ENCODE measurements around the gene IDI1.
"Not testable (repeated sequence)": the region's sequence is repeated elsewhere in the genome, so short reads cannot be mapped to it uniquely, and the experiment has no call there.

Gene IDI1

DNA sequence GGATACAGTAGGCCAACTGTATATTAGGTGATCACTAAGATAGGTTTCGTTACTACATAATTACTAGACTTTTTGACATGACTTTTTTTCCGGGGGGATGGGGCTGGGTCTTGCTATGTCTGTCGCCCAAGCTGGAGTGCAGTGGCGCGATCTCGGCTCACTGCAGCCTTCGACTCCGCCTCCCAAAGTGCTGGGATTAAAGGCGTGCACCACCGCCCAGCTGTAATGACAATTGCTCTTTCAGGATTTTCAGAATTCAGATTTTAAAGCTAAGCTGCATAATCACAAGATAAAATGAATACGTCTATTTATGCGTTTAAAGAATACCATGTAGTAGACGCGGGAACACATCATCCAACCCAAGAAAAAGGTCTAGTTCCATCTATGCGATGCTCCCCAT, 982 bp downstream of the IDI1 start:
- peak overlapping the region; percentile 91 for H3K4me3 ChIP-seq
- no peak for DNase-seq (ENCODE audit: low read depth, low spot score)
- H3K9ac ChIP-seq (ENCODE audit: insufficient read length): peak overlapping the region; percentile 89
- peak overlapping the region; percentile 90 for H3K27ac ChIP-seq
- TF ChIP-seq EZH2 (IDR thresholded peaks at IDR 0.05) (no peak), FOXP2 (optimal IDR thresholded peaks at IDR 0.05; ENCODE audit: control extremely low read depth, extremely low read length, insufficient read depth) (no peak), POLR2AphosphoS5 (IDR thresholded peaks at IDR 0.05; ENCODE audit: borderline replicate concordance, low read depth, low read length) (no peak)
- peaks cover 25% of the 10 kb centered on the region for H3K36me3 ChIP-seq (ENCODE audit: insufficient read depth, low read length)
- no peaks in the 10 kb centered on the region for H3K9me3 ChIP-seq (ENCODE audit: low read depth, low read length)

DNA sequence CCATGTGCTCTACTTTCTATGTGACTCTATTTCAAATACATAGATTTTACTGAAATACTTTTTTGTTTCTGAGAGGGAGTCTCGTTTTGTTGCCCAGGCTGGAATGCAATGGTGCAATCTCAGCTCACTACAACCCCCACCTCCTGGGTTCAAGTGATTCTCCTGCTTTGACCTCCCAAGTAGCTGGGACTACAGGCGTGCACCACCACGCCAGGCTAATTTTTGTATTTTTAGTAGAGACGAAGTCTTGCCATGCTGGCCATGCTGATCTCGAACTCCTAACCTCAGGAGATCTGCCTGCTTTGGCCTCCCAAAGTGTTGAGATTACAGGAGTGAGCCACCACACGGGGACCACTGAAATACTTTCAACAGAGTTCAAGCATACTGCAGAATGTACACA, 3.5 kb downstream of the IDI1 start:
- Histone ChIP-seq H3K4me3 (peak overlapping the region; percentile 66), H3K9me3 (ENCODE audit: low read depth, low read length) (no peaks in the 10 kb centered on the region), H3K36me3 (ENCODE audit: insufficient read depth, low read length) (peaks cover 48% of the 10 kb centered on the region), H3K9ac (ENCODE audit: insufficient read length) (no peak overlapping the region), H3K27ac (peak overlapping the region; percentile 50; the same call in 1 of the 2 replicates)
- DNase-seq (ENCODE audit: low read depth, low spot score): no peak
- TF ChIP-seq EZH2 (IDR thresholded peaks at IDR 0.05) (no peak), POLR2AphosphoS5 (IDR thresholded peaks at IDR 0.05; ENCODE audit: borderline replicate concordance, low read depth, low read length) (no peak), FOXP2 (optimal IDR thresholded peaks at IDR 0.05; ENCODE audit: control extremely low read depth, extremely low read length, insufficient read depth) (no peak)

DNA sequence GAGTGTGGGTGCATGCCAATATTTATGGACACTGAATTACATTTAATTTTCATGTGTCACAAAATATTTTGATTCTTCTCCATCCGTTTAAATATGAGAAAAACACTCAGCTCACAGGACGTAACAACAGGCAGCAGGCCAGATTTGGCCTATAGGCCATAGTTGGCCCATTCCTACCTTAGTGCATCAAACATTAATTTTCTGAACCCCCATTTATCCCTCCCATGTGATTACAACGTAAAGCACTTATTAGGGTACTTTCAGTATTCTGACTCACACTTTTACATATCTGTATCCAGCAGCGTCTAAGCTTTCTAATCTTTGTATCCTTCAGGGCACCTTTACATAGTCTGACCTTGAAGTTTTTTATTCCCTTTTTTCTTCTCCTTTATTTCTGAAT, 4.0 kb downstream of the IDI1 start:
- Histone ChIP-seq H3K27ac (peak overlapping the region; percentile 50; the same call in 1 of the 2 replicates), H3K9ac (ENCODE audit: insufficient read length) (no peak overlapping the region), H3K4me3 (peak overlapping the region; percentile 66), H3K9me3 (ENCODE audit: low read depth, low read length) (no peaks in the 10 kb centered on the region), H3K36me3 (ENCODE audit: insufficient read depth, low read length) (peaks cover 53% of the 10 kb centered on the region)
- DNase-seq (ENCODE audit: low read depth, low spot score): no peak
- TF ChIP-seq EZH2 (IDR thresholded peaks at IDR 0.05) (no peak), FOXP2 (optimal IDR thresholded peaks at IDR 0.05; ENCODE audit: control extremely low read depth, extremely low read length, insufficient read depth) (no peak), POLR2AphosphoS5 (IDR thresholded peaks at IDR 0.05; ENCODE audit: borderline replicate concordance, low read depth, low read length) (no peak)

DNA sequence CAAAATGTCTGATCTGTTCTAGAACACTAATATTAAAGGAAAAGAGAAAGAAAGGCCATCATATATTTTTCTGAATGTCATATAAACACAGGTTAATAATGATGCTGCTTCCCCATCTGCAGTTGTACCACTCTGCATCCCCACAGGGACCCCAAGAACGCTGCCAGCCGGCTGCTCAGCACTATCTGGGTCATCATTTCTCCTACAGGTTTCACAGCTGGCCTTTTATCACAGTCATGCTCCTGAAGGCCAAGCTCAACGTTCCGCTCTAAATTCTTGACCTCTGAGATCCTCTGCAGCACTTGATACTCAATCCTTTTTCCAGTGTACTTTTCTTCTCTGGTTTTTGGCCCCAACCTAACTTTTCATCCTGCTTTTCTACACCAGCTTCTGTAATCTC, 4.8 kb downstream of the IDI1 start:
- Histone ChIP-seq H3K9me3 (ENCODE audit: low read depth, low read length) (no peaks in the 10 kb centered on the region), H3K36me3 (ENCODE audit: insufficient read depth, low read length) (peaks cover 58% of the 10 kb centered on the region), H3K27ac (peak overlapping the region; percentile 67; the same call in 1 of the 2 replicates), H3K4me3 (peak overlapping the region; percentile 66; the same call in 1 of the 2 replicates), H3K9ac (ENCODE audit: insufficient read length) (peak overlapping the region; percentile 41)
- TF ChIP-seq EZH2 (IDR thresholded peaks at IDR 0.05) (no peak), POLR2AphosphoS5 (IDR thresholded peaks at IDR 0.05; ENCODE audit: borderline replicate concordance, low read depth, low read length) (no peak), FOXP2 (optimal IDR thresholded peaks at IDR 0.05; ENCODE audit: control extremely low read depth, extremely low read length, insufficient read depth) (no peak)
- no peak for DNase-seq (ENCODE audit: low read depth, low spot score)

DNA sequence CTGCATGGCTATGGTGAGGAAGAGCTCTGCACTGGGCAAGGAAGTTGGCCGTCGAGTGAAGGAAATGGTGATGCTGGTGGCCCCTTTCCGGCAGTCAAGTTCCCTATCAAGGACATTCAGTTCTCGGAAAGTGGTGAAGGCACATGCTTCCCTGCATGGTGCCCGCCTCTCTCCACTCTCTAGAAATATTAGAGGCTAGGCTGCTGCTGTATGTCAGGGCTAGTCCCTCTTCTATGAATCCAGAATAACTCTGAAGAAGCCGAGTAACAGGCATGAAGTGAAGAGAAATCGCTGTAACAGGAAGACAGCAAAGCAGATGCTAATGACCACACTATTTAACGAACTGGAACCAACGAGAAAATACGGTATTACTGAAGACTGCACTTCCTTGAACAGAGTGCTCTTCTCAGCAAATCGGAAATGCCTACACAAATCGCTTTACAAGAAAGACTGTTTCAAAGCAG, 5.4 kb downstream of the IDI1 start:
- Histone ChIP-seq H3K36me3 (ENCODE audit: insufficient read depth, low read length) (peaks cover 58% of the 10 kb centered on the region), H3K9ac (ENCODE audit: insufficient read length) (peak overlapping the region; percentile 26), H3K9me3 (ENCODE audit: low read depth, low read length) (no peaks in the 10 kb centered on the region), H3K27ac (peak overlapping the region; percentile 67), H3K4me3 (peak overlapping the region; percentile 66; the same call in 1 of the 2 replicates)
- TF ChIP-seq EZH2 (IDR thresholded peaks at IDR 0.05) (no peak), FOXP2 (optimal IDR thresholded peaks at IDR 0.05; ENCODE audit: control extremely low read depth, extremely low read length, insufficient read depth) (no peak), POLR2AphosphoS5 (IDR thresholded peaks at IDR 0.05; ENCODE audit: borderline replicate concordance, low read depth, low read length) (no peak)
- DNase-seq (ENCODE audit: low read depth, low spot score): no peak

DNA sequence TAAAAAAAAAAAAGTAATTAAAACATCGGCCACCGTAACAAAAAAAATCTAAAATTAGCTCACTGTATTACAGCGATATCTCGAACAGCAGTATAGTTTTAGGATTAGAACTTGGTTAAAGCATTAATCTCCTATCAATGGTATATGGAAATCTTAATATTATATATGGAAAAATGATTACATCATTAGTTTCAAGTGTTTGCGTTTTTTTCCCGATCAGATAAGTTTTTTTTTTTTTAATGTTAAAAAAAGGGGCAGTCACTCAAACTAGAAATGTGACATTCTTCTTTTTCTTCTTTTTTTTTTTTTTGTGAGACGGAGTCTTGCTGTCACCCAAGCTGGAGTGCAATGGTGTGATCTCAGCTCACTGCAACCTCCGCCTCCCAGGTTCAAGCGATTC, 7.4 kb downstream of the IDI1 start:
- H3K9ac ChIP-seq (ENCODE audit: insufficient read length): no peak overlapping the region
- H3K36me3 ChIP-seq (ENCODE audit: insufficient read depth, low read length): peaks cover 58% of the 10 kb centered on the region
- peak overlapping the region; percentile 36; the same call in 1 of the 2 replicates for H3K27ac ChIP-seq
- no peak for TF ChIP-seq EZH2 (IDR thresholded peaks at IDR 0.05)
- H3K9me3 ChIP-seq (ENCODE audit: low read depth, low read length): no peaks in the 10 kb centered on the region
- DNase-seq (ENCODE audit: low read depth, low spot score): no peak
- no peak overlapping the region for H3K4me3 ChIP-seq

DNA sequence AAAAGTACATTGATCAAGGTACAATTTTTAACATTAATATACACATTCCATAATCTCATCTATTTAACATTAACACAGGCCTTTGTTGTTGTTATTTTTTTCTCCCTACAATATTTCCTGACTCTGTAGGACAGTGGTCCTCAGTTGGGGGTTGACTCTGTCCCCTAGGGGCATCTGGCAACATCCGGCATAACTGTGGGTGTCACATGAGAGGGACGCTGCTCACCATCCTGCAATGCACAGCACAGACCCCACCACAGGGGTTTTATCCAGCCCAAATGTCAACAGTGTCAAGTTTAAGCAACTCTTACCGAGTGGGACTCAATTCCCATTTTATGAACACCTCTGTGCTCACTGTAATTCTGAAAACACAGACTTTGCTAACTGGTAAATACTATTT, 8.8 kb downstream of the IDI1 start:
- H3K36me3 ChIP-seq (ENCODE audit: insufficient read depth, low read length): peaks cover 52% of the 10 kb centered on the region
- TF ChIP-seq EZH2 (IDR thresholded peaks at IDR 0.05) (no peak), POLR2AphosphoS5 (IDR thresholded peaks at IDR 0.05; ENCODE audit: borderline replicate concordance, low read depth, low read length) (no peak), FOXP2 (optimal IDR thresholded peaks at IDR 0.05; ENCODE audit: control extremely low read depth, extremely low read length, insufficient read depth) (no peak)
- H3K9ac ChIP-seq (ENCODE audit: insufficient read length): no peak overlapping the region
- no peak overlapping the region for H3K4me3 ChIP-seq
- no peaks in the 10 kb centered on the region for H3K9me3 ChIP-seq (ENCODE audit: low read depth, low read length)
- peak overlapping the region; percentile 46; the same call in 1 of the 2 replicates for H3K27ac ChIP-seq
- no peak for DNase-seq (ENCODE audit: low read depth, low spot score)

DNA sequence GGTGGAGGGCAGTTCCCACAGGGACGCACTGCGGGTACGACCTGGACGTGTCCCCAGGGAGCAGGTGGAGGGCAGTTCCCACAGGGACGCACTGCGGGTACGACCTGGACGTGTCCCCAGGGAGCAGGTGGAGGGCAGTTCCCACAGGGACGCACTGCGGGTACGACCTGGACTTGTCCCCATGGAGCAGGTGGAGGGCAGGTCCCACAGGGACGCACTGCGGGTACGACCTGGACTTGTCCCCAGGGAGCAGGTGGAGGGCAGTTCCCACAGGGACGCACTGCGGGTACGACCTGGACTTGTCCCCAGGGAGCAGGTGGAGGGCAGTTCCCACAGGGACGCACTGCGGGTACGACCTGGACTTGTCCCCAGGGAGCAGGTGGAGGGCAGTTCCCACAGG, 10.2 kb downstream of the IDI1 start:
- peaks cover 42% of the 10 kb centered on the region for H3K36me3 ChIP-seq (ENCODE audit: insufficient read depth, low read length)
- H3K9me3 ChIP-seq (ENCODE audit: low read depth, low read length); DNase-seq (ENCODE audit: low read depth, low spot score); H3K27ac ChIP-seq; H3K4me3 ChIP-seq; H3K9ac ChIP-seq (ENCODE audit: insufficient read length): not testable (repeated sequence)

DNA sequence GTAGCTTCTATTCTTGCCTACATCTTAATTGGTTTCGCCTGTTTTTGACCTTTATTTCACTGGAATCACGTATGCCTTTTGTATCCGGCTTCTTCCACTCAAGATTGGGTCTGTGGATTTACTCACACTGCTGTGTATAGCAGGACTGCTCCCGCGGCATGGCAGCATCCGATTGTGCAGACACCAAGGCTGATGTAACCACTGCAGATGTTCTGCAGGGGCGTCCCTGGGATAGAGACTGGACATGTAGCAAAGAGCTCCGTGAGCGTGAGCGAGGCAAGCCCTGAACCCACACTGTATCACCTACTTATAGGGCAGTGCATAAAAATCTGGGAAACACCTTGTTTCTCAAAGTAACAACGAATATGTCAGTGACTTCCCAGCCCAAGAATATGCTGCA, 11.8 kb downstream of the IDI1 start:
- no peak for TF ChIP-seq FOXP2 (optimal IDR thresholded peaks at IDR 0.05; ENCODE audit: control extremely low read depth, extremely low read length, insufficient read depth)
- TF ChIP-seq POLR2AphosphoS5 (IDR thresholded peaks at IDR 0.05; ENCODE audit: borderline replicate concordance, low read depth, low read length): no peak
- no peak for TF ChIP-seq EZH2 (IDR thresholded peaks at IDR 0.05)
- 0 out of 2 replicates have a peak overlapping the region, but pooled peaks have one; percentile 42 for H3K27ac ChIP-seq

More for the DNA sequence above, 11.8 kb downstream of the IDI1 start:
- no peak overlapping the region for H3K4me3 ChIP-seq
- H3K9me3 ChIP-seq (ENCODE audit: low read depth, low read length): no peaks in the 10 kb centered on the region
- no peak overlapping the region for H3K9ac ChIP-seq (ENCODE audit: insufficient read length)
- DNase-seq (ENCODE audit: low read depth, low spot score): no peak
- peaks cover 26% of the 10 kb centered on the region for H3K36me3 ChIP-seq (ENCODE audit: insufficient read depth, low read length)
